Prostate gland (tissue), 2 donors: ENCODE results near the gene KCNT1. TPM values are rescaled to one million over a fixed set of nuclear protein-coding genes. Genes with fewer than 3 reads are reported as not detected.

Source experiments
- DNase-seq: peaks from one replicate; pipeline ENCODE4 v3.0.0-alpha.2; 2019; ENCODE audit warnings: low spot score
- H3K27ac ChIP-seq, 2 donors: fragments of 200-600 bp; sonication (generic); 2 replicates each; pipeline ENCODE4 v1.5.1; 2017 to 2019
- H3K27me3 ChIP-seq: fragments of 200-600 bp; sonication (generic); replicated peaks from 2 replicates; pipeline ENCODE4 v1.5.1; 2019; ENCODE audit not compliant: insufficient read depth
- H3K36me3 ChIP-seq, 2 donors: fragments of 200-600 bp; sonication (generic); 1 replicate in 1 of 2; 2 replicates in 1 of 2; pipeline versions ENCODE4 v1.5.1 to v1.8.1; 2017 to 2019
- H3K4me1 ChIP-seq: fragments of 200-600 bp; sonication (generic); replicated peaks from 2 replicates; pipeline ENCODE4 v1.5.1; 2019
- H3K4me3 ChIP-seq, 2 donors: fragments of 200-600 bp; sonication (generic); 2 replicates each; pipeline ENCODE4 v1.5.1; 2017 to 2019
- H3K9me3 ChIP-seq: fragments of 200-600 bp; sonication (generic); 2 replicates; pipeline ENCODE4 v1.5.1; 2017
- POLR2A ChIP-seq: fragments of 450-650 bp; IDR thresholded peaks from one replicate; pipeline ENCODE4 v1.6.1; 2016; ENCODE audit warnings: antibody characterized with exemption, mild to moderate bottlenecking
- POLR2AphosphoS5 ChIP-seq: sonication (generic); formaldehyde crosslinking; IDR thresholded peaks from one replicate; pipeline ENCODE4 v1.6.1; 2017; ENCODE audit warnings: antibody characterized with exemption
- WGBS: methylation state at CpG from one replicate; pipeline ENCODE4 v1.1.5; 2018; 5-methylcytosine and 5-hydroxymethylcytosine counted together
- intact Hi-C: fragments of 100-400 bp; cut with DNase I; formaldehyde crosslinking; loops from one replicate; pipeline ENCODE4 v1.14.2; 2022
- total RNA-seq, 2 donors: library from RNA; depleted of rRNA; stranded (reverse); fragments of >200 nt; gene quantifications; one replicate each; pipeline ENCODE4 v1.1.0, GENCODE V29; 2016
- TF ChIP-seq, protein P1 (sequence below), 4 experiments: fragments of 200-600 bp in 2 of 4; fragments of 450-650 bp in 2 of 4; sonication (generic) in 2 of 4; IDR thresholded peaks; 1 replicate in 3 of 4; 2 replicates in 1 of 4; pipeline ENCODE4 v1.5.1; 2016 to 2019; ENCODE audit warnings: antibody characterized with exemption in 4 of 4, mild to moderate bottlenecking in 2 of 4, moderate library complexity in 2 of 4

KCNT1 gene
- total RNA-seq, 2 donors from 2014 or later: 0.09 to 3.0 TPM

DNA sequence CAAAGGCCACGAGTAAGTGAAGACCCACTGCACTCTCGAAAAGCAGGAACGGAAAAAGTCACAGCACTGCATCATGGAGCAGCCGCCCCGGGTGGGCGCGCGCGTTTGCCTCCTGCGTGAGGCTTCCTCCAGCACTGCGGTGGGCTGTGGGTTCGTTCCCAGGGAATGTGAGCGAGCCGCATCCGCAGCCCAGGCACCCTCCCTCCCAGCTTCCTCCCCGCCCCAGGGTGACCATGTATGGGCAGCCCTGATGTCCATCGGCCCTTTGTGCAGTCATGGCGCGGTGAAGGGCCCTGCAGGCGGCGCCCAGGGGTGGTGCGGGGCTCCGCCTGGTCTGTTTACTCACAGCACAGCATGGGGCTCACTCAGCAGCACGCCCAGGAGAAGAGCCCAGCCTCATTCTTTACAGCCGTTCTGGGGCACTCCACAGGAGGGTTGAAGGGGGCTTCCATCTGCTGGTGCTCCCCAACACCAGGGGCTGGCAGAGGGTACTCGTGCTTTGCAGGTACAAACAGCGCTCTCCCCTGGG, 32.7 kb downstream of the KCNT1 start:
- TF ChIP-seq POLR2A (no peak), POLR2AphosphoS5 (no peak)
- TF ChIP-seq, protein P1, sequence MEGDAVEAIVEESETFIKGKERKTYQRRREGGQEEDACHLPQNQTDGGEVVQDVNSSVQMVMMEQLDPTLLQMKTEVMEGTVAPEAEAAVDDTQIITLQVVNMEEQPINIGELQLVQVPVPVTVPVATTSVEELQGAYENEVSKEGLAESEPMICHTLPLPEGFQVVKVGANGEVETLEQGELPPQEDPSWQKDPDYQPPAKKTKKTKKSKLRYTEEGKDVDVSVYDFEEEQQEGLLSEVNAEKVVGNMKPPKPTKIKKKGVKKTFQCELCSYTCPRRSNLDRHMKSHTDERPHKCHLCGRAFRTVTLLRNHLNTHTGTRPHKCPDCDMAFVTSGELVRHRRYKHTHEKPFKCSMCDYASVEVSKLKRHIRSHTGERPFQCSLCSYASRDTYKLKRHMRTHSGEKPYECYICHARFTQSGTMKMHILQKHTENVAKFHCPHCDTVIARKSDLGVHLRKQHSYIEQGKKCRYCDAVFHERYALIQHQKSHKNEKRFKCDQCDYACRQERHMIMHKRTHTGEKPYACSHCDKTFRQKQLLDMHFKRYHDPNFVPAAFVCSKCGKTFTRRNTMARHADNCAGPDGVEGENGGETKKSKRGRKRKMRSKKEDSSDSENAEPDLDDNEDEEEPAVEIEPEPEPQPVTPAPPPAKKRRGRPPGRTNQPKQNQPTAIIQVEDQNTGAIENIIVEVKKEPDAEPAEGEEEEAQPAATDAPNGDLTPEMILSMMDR (IDR thresholded peaks at IDR 0.05): no peak
- Histone ChIP-seq H3K27me3 (peaks cover 21% of the 10 kb centered on the region), H3K4me3 (no peak overlapping the region), H3K36me3 (no peaks in the 10 kb centered on the region), H3K27ac (no peak overlapping the region), H3K9me3 (no peaks in the 10 kb centered on the region), H3K4me1 (no peaks in the 10 kb centered on the region)
- intact Hi-C loops: no loop called here
- 74% methylated on average over 23 of the region's 27 CpGs for WGBS
- DNase-seq: no peak

DNA sequence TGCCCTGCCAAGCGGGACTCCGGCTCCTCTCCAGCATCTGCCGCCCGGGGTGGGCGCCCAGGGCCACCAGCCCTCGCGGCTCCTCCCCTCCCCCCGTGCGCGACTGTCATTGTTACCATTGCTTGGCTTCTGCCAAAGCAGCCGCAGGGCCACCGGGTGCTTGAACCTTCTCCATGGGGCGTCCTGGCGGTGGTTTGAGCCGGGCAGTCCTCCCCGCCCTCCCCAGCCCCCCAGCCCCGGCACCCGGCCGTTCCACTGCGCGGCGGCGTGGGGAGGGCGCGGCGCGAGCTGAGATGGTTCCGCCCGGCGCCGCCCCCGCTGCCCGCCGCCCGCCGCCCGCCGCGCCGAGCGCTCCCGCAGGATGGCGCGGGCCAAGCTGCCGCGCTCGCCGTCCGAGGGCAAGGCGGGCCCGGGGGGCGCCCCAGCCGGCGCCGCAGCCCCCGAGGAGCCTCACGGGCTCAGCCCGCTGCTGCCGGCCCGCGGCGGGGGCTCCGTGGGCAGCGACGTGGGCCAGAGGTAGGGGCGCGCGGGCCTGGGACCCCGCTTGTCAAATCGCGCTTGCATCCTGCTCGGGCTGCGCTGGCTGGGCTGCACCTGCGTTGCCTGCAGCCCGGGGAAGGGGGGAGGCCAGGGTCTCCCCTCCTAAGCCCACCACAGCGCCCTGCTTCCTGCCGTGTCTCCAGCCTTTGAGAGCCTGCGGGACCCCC, 34.4 kb downstream of the KCNT1 start:
- WGBS: 3% methylated on average over 36 of the region's 78 CpGs
- intact Hi-C loops: no loop called here
- H3K36me3 ChIP-seq: no peaks in the 10 kb centered on the region
- no peak overlapping the region for H3K4me3 ChIP-seq
- DNase-seq: no peak
- no peak overlapping the region for H3K27ac ChIP-seq
- peaks cover 23% of the 10 kb centered on the region for H3K27me3 ChIP-seq
- no peaks in the 10 kb centered on the region for H3K9me3 ChIP-seq
- H3K4me1 ChIP-seq: no peaks in the 10 kb centered on the region
- TF ChIP-seq, protein P1 (IDR thresholded peaks at IDR 0.05): no peak
- TF ChIP-seq POLR2AphosphoS5 (no peak), POLR2A (no peak)

GRCh38 chr9:135736979-135737839, 35.2 kb downstream of the KCNT1 start:
- no peaks in the 10 kb centered on the region for H3K4me1 ChIP-seq
- no peaks in the 10 kb centered on the region for H3K9me3 ChIP-seq
- DNase-seq: no peak
- peaks cover 23% of the 10 kb centered on the region for H3K27me3 ChIP-seq
- H3K36me3 ChIP-seq: no peaks in the 10 kb centered on the region
- intact Hi-C loops: no loop called here
- TF ChIP-seq, protein P1 (IDR thresholded peaks at IDR 0.05): no peak
- no peak for TF ChIP-seq POLR2AphosphoS5
- TF ChIP-seq POLR2A: no peak
- H3K27ac ChIP-seq: no peak overlapping the region
- 53% methylated on average over 23 of the region's 23 CpGs for WGBS
- no peak overlapping the region for H3K4me3 ChIP-seq

DNA sequence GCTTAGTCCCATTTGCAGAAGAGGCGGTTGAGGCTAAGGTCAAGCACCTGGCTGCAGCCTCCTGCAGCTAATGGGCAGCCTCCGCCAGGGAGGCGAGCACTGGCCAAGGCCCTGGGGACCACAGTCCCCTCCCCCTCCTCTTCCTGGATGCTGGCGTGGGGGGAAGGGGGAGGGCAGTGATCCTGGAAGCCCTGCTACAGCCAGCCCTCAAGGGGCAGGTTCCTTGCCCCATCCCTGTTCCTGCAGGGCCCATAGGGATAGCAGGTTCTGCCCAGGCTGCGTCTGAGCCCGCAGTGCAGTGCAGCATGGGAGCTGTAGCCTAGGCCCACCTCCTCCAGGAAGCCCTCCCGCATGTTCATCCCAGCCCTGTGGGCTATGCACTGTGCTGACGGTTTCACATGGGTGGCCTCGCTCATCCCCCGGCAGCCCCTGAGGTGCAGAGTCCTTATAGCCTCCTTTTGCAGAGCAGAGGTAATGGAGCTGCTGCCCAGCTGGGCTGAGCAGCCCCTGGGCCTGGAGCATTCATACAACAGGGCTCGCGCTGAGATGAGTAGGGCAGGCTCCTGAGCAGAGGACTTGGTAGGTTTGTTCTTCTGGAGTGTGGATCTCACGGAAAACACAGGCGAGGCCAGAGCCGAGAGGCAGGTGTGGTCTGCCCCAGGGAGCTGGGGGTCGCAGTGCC, 36.0 kb downstream of the KCNT1 start:
- TF ChIP-seq, protein P1 (IDR thresholded peaks at IDR 0.05): no peak
- no peak for TF ChIP-seq POLR2AphosphoS5
- no peak for TF ChIP-seq POLR2A
- H3K4me1 ChIP-seq: no peaks in the 10 kb centered on the region
- H3K27ac ChIP-seq: no peak overlapping the region
- intact Hi-C loops: no loop called here
- no peak for DNase-seq
- H3K27me3 ChIP-seq: peaks cover 23% of the 10 kb centered on the region
- WGBS: 62% methylated on average over 13 of the region's 16 CpGs
- H3K36me3 ChIP-seq: no peaks in the 10 kb centered on the region
- no peaks in the 10 kb centered on the region for H3K9me3 ChIP-seq
- no peak overlapping the region for H3K4me3 ChIP-seq
